Osteoblast (primary cell): ENCODE results near the gene CDKN2A. TPM values are rescaled to one million over a fixed set of nuclear protein-coding genes. Genes with fewer than 3 reads are reported as not detected.

ENCODE experiments used
- DNase-seq: peaks from one replicate; pipeline ENCODE4 v3.0.0; 2011; ENCODE audit warnings: low spot score, mixed read lengths; ENCODE audit not compliant: insufficient read length; ENCODE audit errors: missing footprints
- H2AFZ ChIP-seq: 2 replicates; pipeline ENCODE4 v1.6.0; 2011; ENCODE audit warnings: mild to moderate bottlenecking, low read length
- H3K27ac ChIP-seq: 2 replicates; pipeline ENCODE4 v1.5.1; 2011; ENCODE audit warnings: mild to moderate bottlenecking, low read depth, low read length, moderate library complexity
- H3K27me3 ChIP-seq: 2 replicates; pipeline ENCODE4 v1.6.0; 2012; ENCODE audit warnings: mild to moderate bottlenecking, control low read depth, inconsistent platforms, low read length, moderate library complexity; ENCODE audit not compliant: insufficient read depth
- H3K36me3 ChIP-seq: 2 replicates; pipeline ENCODE4 v1.5.1; 2011; ENCODE audit warnings: mild to moderate bottlenecking, low read length, control low read depth, moderate library complexity; ENCODE audit not compliant: insufficient read depth
- H3K4me1 ChIP-seq: 2 replicates; pipeline ENCODE4 v1.5.1; 2011; ENCODE audit warnings: mild to moderate bottlenecking, low read length, control low read depth, moderate library complexity; ENCODE audit not compliant: insufficient read depth
- H3K4me2 ChIP-seq: 2 replicates; pipeline ENCODE4 v1.6.0; 2011; ENCODE audit warnings: mild to moderate bottlenecking, low read length; ENCODE audit not compliant: insufficient read depth
- H3K4me3 ChIP-seq: fragments of 200-600 bp; sonication (generic); 3 replicates; pipeline ENCODE4 v1.5.1; 2012; ENCODE audit warnings: mild to moderate bottlenecking, low read length, inconsistent platforms; ENCODE audit not compliant: insufficient read depth
- H3K79me2 ChIP-seq: 2 replicates; pipeline ENCODE4 v1.6.0; 2012; ENCODE audit warnings: mild to moderate bottlenecking, low read length, control low read depth, inconsistent platforms; ENCODE audit not compliant: insufficient read depth
- H3K9me3 ChIP-seq: 2 replicates; pipeline ENCODE4 v1.5.1; 2011; ENCODE audit warnings: low read depth, low read length, control low read depth
- H4K20me1 ChIP-seq: 2 replicates; pipeline ENCODE4 v1.6.0; 2012; ENCODE audit warnings: mild to moderate bottlenecking, low read length, control low read depth; ENCODE audit not compliant: insufficient read depth
- CTCF ChIP-seq: IDR thresholded peaks from 2 replicates; pipeline ENCODE4 v1.5.1; 2011; ENCODE audit warnings: mild to moderate bottlenecking, low read depth, low read length, moderate library complexity; ENCODE audit errors: extremely low read depth
- total RNA-seq: library from RNA; depleted of rRNA; stranded (reverse); fragments of >200 nt; gene quantifications from 2 replicates; pipeline ENCODE4 v1.2.3, GENCODE V29; 2012

CDKN2A gene
- total RNA-seq, 1 donor = 37.6 TPM

GRCh38 chr9:22029231-22029630, 35.0 kb upstream of the CDKN2A start:
- no peak for TF ChIP-seq CTCF
- H3K36me3 ChIP-seq = no peaks in the 10 kb centered on the region
- no peak overlapping the region for H3K4me2 ChIP-seq
- no peak for DNase-seq
- H2AFZ ChIP-seq = no peak overlapping the region
- H3K4me3 ChIP-seq = no peak overlapping the region
- H3K27ac ChIP-seq = no peak overlapping the region
- peaks cover 10% of the 10 kb centered on the region for H3K4me1 ChIP-seq
- peaks cover 2% of the 10 kb centered on the region for H4K20me1 ChIP-seq
- no peaks in the 10 kb centered on the region for H3K27me3 ChIP-seq
- H3K9me3 ChIP-seq = no peaks in the 10 kb centered on the region
- H3K79me2 ChIP-seq = peaks cover 4% of the 10 kb centered on the region

GRCh38 chr9:22028394-22028793, 34.2 kb upstream of the CDKN2A start:
- Histone ChIP-seq H3K4me2 (no peak overlapping the region), H3K79me2 (peaks cover 4% of the 10 kb centered on the region), H3K27ac (no peak overlapping the region), H4K20me1 (peaks cover 3% of the 10 kb centered on the region), H3K4me3 (no peak overlapping the region), H2AFZ (no peak overlapping the region), H3K4me1 (peaks cover 10% of the 10 kb centered on the region), H3K36me3 (no peaks in the 10 kb centered on the region), H3K9me3 (no peaks in the 10 kb centered on the region), H3K27me3 (no peaks in the 10 kb centered on the region)
- TF ChIP-seq CTCF = no peak
- no peak for DNase-seq

- Histone ChIP-seq H3K79me2 (peaks cover 4% of the 10 kb centered on the region), H3K36me3 (no peaks in the 10 kb centered on the region), H3K9me3 (no peaks in the 10 kb centered on the region), H3K27ac (no peak overlapping the region), H2AFZ (no peak overlapping the region), H3K4me3 (no peak overlapping the region), H3K4me2 (no peak overlapping the region), H3K4me1 (peaks cover 10% of the 10 kb centered on the region), H3K27me3 (no peaks in the 10 kb centered on the region), H4K20me1 (peaks cover 3% of the 10 kb centered on the region)
- no peak for TF ChIP-seq CTCF
- DNase-seq = no peak
Observed at GRCh38 chr9:22026696-22027095, 32.5 kb upstream of the CDKN2A start.

GRCh38 chr9:22022396-22022795, 28.2 kb upstream of the CDKN2A start:
- Histone ChIP-seq H2AFZ (no peak overlapping the region), H3K36me3 (no peaks in the 10 kb centered on the region), H4K20me1 (peaks cover 3% of the 10 kb centered on the region), H3K79me2 (peaks cover 4% of the 10 kb centered on the region), H3K4me3 (no peak overlapping the region), H3K9me3 (no peaks in the 10 kb centered on the region), H3K4me1 (no peaks in the 10 kb centered on the region), H3K27me3 (no peaks in the 10 kb centered on the region), H3K4me2 (no peak overlapping the region), H3K27ac (no peak overlapping the region)
- DNase-seq = no peak
- no peak for TF ChIP-seq CTCF
